ENCODE measurements around the gene AMACR. TPM values are rescaled to one million over a fixed set of nuclear protein-coding genes. Genes with fewer than 3 reads are reported as not detected.
"Not testable (repeated sequence)": the region's sequence is repeated elsewhere in the genome, so short reads cannot be mapped to it uniquely, and the experiment has no call there.

AMACR gene
- total RNA-seq, 3 donors from 2014 or later (not counting 1 experiment from before 2014, with no cell fraction given) = 2.7 to 3.8 (median 2.9) TPM

GRCh38 chr5:34035756-34036155 is 27.9 kb upstream of the AMACR start:
- H3K27me3 Mint-ChIP-seq (ENCODE audit: low read depth in 2 of 2) = no peaks in the 10 kb centered on the region
- Histone ChIP-seq H3K36me3 (ENCODE audit: control insufficient read depth, insufficient read depth, low read length) (peaks cover 11% of the 10 kb centered on the region), H3K4me1 (ENCODE audit: control insufficient read depth, insufficient read depth, low read length) (no peaks in the 10 kb centered on the region), H3K9me3 (ENCODE audit: control insufficient read depth, insufficient read depth, low read length) (no peaks in the 10 kb centered on the region), H3K27ac (ENCODE audit: low read length) (no peak overlapping the region), H3K27me3 (ENCODE audit: control insufficient read depth, insufficient read depth, low read length) (no peaks in the 10 kb centered on the region), H3K4me3 (ENCODE audit: low read length) (no peak overlapping the region)
- no peak overlapping the region for H3K27ac Mint-ChIP-seq
- H3K4me1 Mint-ChIP-seq = peaks cover 7 to 13% of the 10 kb centered on the region in 2 donors
- WGBS (ENCODE audit: insufficient coverage) = 100% methylated on average over 2 of the region's 2 CpGs
- no peak overlapping the region for H3K4me3 Mint-ChIP-seq
- no peak for TF ChIP-seq CTCF (IDR thresholded peaks at IDR 0.05)
- H3K9me3 Mint-ChIP-seq = no peaks in the 10 kb centered on the region
- peaks cover 13% of the 10 kb centered on the region for H3K36me3 Mint-ChIP-seq
- ATAC-seq = no peak
- intact Hi-C loops (cut with micrococcal nuclease) = no loop called here
- no peak for DNase-seq

- Mint-ChIP-seq H3K27ac (peak overlapping the region in 1 of 2 donors; percentile 71), H3K36me3 (peaks cover 13% of the 10 kb centered on the region), H3K27me3 (ENCODE audit: low read depth in 2 of 2) (no peaks in the 10 kb centered on the region), H3K4me3 (no peak overlapping the region), H3K4me1 (peaks cover 0 to 13% of the 10 kb centered on the region in 2 donors), H3K9me3 (no peaks in the 10 kb centered on the region)
- Histone ChIP-seq H3K27ac (ENCODE audit: low read length) (no peak overlapping the region), H3K36me3 (ENCODE audit: control insufficient read depth, insufficient read depth, low read length) (peaks cover 11% of the 10 kb centered on the region), H3K4me3 (ENCODE audit: low read length) (no peak overlapping the region), H3K9me3 (ENCODE audit: control insufficient read depth, insufficient read depth, low read length) (no peaks in the 10 kb centered on the region), H3K27me3 (ENCODE audit: control insufficient read depth, insufficient read depth, low read length) (no peaks in the 10 kb centered on the region), H3K4me1 (ENCODE audit: control insufficient read depth, insufficient read depth, low read length) (no peaks in the 10 kb centered on the region)
- intact Hi-C loops (cut with micrococcal nuclease) = no loop called here
- TF ChIP-seq CTCF (IDR thresholded peaks at IDR 0.05) = no peak
- DNase-seq = no peak
- WGBS (ENCODE audit: insufficient coverage) = 99% methylated on average over 4 of the region's 4 CpGs
- ATAC-seq = no peak
These were observed 26.9 kb upstream of the AMACR start for GRCh38 chr5:34034534-34035327.

GRCh38 chr5:34031966-34032365 is 24.1 kb upstream of the AMACR start:
- peaks cover 0 to 13% of the 10 kb centered on the region in 2 donors for H3K4me1 Mint-ChIP-seq
- no peak overlapping the region for H3K4me3 Mint-ChIP-seq
- intact Hi-C loops (cut with micrococcal nuclease) = no loop called here
- no peak for ATAC-seq
- Histone ChIP-seq H3K4me3 (ENCODE audit: low read length) (no peak overlapping the region), H3K27ac (ENCODE audit: low read length) (no peak overlapping the region), H3K36me3 (ENCODE audit: control insufficient read depth, insufficient read depth, low read length) (peaks cover 11% of the 10 kb centered on the region), H3K9me3 (ENCODE audit: control insufficient read depth, insufficient read depth, low read length) (no peaks in the 10 kb centered on the region), H3K27me3 (ENCODE audit: control insufficient read depth, insufficient read depth, low read length) (no peaks in the 10 kb centered on the region), H3K4me1 (ENCODE audit: control insufficient read depth, insufficient read depth, low read length) (no peaks in the 10 kb centered on the region)
- no peak overlapping the region for H3K27ac Mint-ChIP-seq
- no peak for TF ChIP-seq CTCF (IDR thresholded peaks at IDR 0.05)
- H3K9me3 Mint-ChIP-seq = no peaks in the 10 kb centered on the region
- no peaks in the 10 kb centered on the region for H3K27me3 Mint-ChIP-seq (ENCODE audit: low read depth in 2 of 2)
- 84% methylated on average over 2 of the region's 3 CpGs for WGBS (ENCODE audit: insufficient coverage)
- peaks cover 13% of the 10 kb centered on the region for H3K36me3 Mint-ChIP-seq
- no peak for DNase-seq

GRCh38 chr5:34031117-34031516 is 23.3 kb upstream of the AMACR start:
- H3K4me3 Mint-ChIP-seq = no peak overlapping the region
- no peaks in the 10 kb centered on the region for H3K9me3 Mint-ChIP-seq
- no peaks in the 10 kb centered on the region for H3K27me3 ChIP-seq (ENCODE audit: control insufficient read depth, insufficient read depth, low read length)
- no peak overlapping the region for H3K4me3 ChIP-seq (ENCODE audit: low read length)
- H3K4me1 ChIP-seq (ENCODE audit: control insufficient read depth, insufficient read depth, low read length) = no peaks in the 10 kb centered on the region
- H3K27ac Mint-ChIP-seq = no peak overlapping the region
- no peaks in the 10 kb centered on the region for H3K9me3 ChIP-seq (ENCODE audit: control insufficient read depth, insufficient read depth, low read length)
- no peak for TF ChIP-seq CTCF (IDR thresholded peaks at IDR 0.05)
- DNase-seq (no peak), ATAC-seq (no peak)
- 90% methylated on average over 2 of the region's 2 CpGs for WGBS (ENCODE audit: insufficient coverage)
- no peak overlapping the region for H3K27ac ChIP-seq (ENCODE audit: low read length)
- H3K36me3 Mint-ChIP-seq = peaks cover 17% of the 10 kb centered on the region
- H3K36me3 ChIP-seq (ENCODE audit: control insufficient read depth, insufficient read depth, low read length) = peaks cover 11% of the 10 kb centered on the region
- no peaks in the 10 kb centered on the region for H3K27me3 Mint-ChIP-seq (ENCODE audit: low read depth in 2 of 2)
- intact Hi-C loops (cut with micrococcal nuclease) = no loop called here
- H3K4me1 Mint-ChIP-seq = peaks cover 0 to 13% of the 10 kb centered on the region in 2 donors

GRCh38 chr5:34030585-34030984 is 22.7 kb upstream of the AMACR start:
- H3K27me3 ChIP-seq (ENCODE audit: control insufficient read depth, insufficient read depth, low read length); H3K4me3 ChIP-seq (ENCODE audit: low read length); intact Hi-C loops (cut with micrococcal nuclease); ATAC-seq; H3K4me1 ChIP-seq (ENCODE audit: control insufficient read depth, insufficient read depth, low read length); H3K27ac ChIP-seq (ENCODE audit: low read length); H3K27ac Mint-ChIP-seq; H3K9me3 Mint-ChIP-seq; DNase-seq; H3K27me3 Mint-ChIP-seq (ENCODE audit: low read depth in 2 of 2); H3K9me3 ChIP-seq (ENCODE audit: control insufficient read depth, insufficient read depth, low read length); H3K4me3 Mint-ChIP-seq: not testable (repeated sequence)
- H3K36me3 ChIP-seq (ENCODE audit: control insufficient read depth, insufficient read depth, low read length) = peaks cover 11% of the 10 kb centered on the region
- WGBS (ENCODE audit: insufficient coverage) = 100% methylated on average over 1 of the region's 2 CpGs
- peaks cover 23% of the 10 kb centered on the region for H3K36me3 Mint-ChIP-seq
- H3K4me1 Mint-ChIP-seq = peaks cover 0 to 12% of the 10 kb centered on the region in 2 donors

Data from natural killer cell (primary cell).